Activated gamma-delta T cell treated with Interleukin-2 at 50 U/mL for 16 hours (primary cell): Measurements from ENCODE around the gene C2CD3.
"Not testable (repeated sequence)": the region's sequence is repeated elsewhere in the genome, so short reads cannot be mapped to it uniquely, and the experiment has no call there.

Source experiments
- DNase-seq: peaks from one replicate; pipeline ENCODE4 v3.0.0-alpha.2; 2020

Gene C2CD3

GRCh38 chr11:74162681-74163467, 7.9 kb downstream of the C2CD3 start:
- DNase-seq, result no peak

- DNase-seq, result no peak
Measured at GRCh38 chr11:74159642-74160041, 11.2 kb downstream of the C2CD3 start.

DNA sequence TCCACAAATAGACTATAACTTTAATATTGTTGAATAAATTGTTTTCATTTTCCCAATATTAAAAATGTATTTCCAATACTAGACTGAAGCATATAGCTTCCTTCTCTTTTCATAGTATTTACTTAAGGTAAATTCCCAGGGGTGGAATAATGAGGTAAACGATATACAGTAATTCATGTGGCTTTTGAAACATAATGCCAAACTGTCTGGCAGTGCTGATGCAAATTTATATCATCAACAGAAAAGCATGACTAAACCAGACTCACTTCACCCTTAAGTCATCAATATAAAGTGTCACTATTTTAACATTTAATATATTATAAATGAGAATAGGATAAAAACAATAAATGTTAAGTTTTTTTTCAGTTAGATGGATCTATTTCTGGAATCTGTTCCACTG, 13.6 kb downstream of the C2CD3 start:
- DNase-seq, result no peak

DNA sequence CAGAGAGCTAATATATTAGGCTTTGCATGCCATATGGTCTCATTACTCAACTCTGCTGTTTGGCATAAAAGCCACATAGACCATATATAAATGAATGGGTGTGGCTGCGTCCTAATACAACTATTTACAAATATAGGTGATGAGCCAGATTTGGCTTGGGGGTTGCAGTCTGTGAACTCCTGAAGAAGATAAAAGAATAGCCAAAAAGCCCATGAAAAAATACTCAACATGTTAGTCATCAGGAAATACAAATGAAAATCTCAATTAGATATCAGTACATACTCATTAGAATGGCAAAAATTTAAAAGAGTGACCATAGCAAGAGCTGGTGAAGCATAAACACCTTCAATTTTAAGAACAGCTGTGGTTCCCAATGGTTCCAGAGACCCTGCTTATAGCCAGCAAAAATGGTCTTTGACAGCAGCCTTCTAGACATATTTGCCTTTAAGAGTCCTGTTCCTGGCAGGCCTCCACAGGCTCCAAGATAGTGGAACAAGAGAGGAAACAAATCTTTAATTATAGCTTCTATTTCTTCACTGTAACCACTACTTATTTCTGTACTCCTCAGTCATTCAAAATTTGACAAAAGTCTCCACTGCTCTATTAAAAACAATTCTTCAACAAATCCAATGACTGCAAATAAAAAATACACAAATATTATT, 16.1 kb downstream of the C2CD3 start:
- no peak for DNase-seq

DNA sequence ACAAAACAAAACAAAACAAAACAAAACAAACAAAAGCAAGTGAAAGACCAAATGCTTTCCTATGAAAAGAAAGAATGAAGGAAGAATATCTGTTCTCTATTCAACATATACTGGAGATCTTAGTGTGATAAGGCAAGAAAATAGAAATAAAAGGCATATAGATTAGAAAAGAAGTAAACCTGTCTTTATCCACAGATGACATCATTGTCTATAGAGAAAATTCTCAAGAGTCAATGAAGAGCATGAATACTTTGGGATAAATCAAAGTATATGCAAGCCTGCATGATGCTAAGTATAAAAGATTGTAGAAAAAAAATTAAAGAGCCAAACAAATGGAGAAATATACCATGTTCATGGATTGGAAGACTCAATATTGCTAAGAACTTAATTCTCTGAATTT, 17.6 kb downstream of the C2CD3 start:
- no peak for DNase-seq

GRCh38 chr11:74147199-74147929, 23.4 kb downstream of the C2CD3 start:
- no peak for DNase-seq

DNA sequence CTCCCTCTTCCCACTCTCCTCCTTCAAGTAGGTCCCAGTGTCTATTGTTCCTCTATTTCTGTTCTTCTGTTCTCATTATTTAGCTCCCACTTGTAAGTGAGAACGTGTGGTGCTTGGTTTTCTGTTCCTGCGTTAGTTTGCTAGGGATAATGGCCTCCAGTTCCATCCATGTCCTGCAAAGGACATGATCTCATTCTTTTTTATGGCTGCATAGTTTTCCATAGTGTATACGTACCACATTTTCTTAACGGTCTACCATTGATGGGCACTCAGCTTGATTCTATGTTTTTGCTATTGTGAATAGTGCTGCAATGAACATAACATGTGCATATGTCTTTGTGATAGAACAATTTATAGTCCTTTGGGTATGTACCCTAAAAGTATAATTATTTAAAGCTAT, 26.2 kb downstream of the C2CD3 start:
- no peak for DNase-seq

- no peak for DNase-seq
Measured at GRCh38 chr11:74142624-74143023, 28.2 kb downstream of the C2CD3 start.

GRCh38 chr11:74141908-74142307, 28.9 kb downstream of the C2CD3 start:
- DNase-seq, result no peak

DNA sequence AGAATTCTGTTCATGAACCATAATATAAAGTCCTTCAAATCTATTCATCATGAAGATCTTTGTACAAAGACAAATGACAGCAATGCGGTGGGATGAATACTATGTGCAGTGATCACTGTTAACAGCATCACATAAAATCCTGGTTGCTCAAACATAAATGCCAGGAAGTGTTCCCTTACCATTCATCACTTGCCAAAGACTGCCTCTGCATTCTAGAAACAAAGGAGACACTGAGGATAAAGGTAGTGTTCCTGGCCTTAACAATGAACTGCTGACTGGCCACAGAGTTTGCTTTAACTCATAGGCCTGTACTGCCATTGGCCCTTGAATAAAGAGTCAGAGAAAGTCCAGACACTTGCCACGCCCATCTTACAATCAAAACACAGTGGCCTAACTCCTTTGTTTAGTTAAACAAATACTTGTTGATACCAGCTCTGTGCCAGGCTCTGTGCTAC, 29.5 kb downstream of the C2CD3 start:
- DNase-seq, result no peak

GRCh38 chr11:74139919-74140431, 30.8 kb downstream of the C2CD3 start:
- not testable (repeated sequence) for DNase-seq

DNA sequence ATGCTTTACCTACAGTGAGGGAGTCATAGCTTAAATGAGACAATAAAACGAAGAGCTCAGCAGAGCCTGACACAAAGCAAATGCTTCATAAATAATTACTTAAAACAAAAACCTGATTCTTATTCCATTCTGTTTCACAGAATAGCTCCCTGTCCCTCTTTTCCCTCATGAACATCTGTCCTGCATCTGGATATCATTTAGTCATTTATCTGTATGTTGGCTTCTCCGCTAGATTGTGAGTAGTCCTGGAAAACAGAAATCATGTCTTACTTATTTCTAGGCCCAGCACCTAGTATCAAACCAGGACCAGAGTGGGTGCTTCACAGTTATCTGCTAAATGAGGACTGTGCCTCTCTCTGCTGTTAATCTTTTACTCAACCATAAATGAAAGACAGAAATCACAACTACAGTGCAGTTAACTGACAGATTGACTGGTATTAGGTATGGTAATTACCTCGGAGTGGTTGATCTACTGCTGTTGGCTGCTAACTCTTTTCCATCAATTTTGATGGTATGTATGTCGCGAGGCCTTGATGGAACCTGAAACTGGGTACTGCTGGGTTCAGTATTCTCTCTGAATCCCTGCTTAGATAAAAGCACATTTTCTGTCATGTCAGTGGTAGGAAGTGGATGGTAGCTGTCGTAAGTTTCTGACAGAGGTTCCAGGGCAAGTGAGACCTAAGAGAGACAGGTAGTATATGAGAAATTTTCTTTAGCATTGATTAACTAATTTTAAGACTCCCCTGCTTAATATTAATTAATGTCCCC, 31.5 kb downstream of the C2CD3 start:
- DNase-seq, result no peak

DNA sequence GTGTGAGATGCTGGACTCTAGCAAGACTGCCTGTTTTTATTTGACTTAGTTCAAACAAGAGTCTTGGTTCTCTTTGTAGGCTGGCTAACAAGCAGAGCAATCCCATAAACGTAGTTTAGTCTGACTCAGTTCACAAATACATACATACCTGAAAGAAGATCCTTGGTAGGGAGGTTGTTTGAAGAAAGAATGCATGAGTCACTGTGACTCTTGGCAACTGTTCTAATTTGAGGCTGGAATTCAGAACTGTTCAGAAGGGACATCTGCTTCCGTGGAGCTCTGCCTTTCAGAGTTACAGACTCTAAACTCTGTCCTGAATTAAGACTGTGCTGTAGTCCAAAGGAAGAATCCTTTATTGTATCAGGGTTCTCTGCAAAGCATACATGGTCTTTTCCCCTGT, 32.2 kb downstream of the C2CD3 start:
- DNase-seq, result no peak

DNA sequence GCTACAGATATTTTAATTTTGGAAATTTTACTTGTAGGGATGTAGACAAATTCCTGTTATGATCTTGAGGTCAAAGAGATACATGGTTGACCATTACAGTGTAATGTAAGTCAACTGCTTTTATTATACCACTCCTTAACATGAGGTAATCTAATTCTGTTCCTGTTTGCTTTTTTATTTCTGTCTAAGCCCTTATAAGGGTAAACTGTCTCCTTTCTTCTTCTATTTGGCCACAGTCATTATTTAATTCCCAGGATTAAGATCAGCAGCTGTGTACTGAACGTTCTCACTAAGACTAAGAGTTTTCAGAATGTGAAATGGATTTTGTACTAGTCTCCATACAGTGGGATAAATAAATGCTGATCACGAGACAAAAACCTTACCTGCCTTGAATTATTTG, 32.8 kb downstream of the C2CD3 start:
- no peak for DNase-seq

GRCh38 chr11:74135127-74135840, 35.5 kb downstream of the C2CD3 start:
- DNase-seq, result no peak

DNA sequence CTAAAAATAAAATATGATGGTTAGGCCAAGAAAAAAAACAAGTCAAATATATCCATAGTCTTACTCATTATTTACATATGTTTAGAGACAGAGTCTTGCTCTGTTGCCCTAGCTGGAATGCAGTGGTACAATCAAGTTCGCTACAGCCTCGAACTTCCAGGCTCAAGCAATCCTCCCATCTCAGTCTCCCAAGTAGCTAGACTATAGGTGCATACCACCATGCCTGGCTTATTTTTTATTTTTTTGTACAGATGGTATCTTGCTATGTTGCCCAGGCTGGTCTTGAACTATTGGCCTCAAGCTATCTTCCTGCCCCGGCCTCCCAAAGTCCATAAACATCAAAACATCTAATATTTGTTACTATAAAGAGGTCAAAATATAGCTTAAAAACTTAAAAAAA, 36.1 kb downstream of the C2CD3 start:
- no peak for DNase-seq

DNA sequence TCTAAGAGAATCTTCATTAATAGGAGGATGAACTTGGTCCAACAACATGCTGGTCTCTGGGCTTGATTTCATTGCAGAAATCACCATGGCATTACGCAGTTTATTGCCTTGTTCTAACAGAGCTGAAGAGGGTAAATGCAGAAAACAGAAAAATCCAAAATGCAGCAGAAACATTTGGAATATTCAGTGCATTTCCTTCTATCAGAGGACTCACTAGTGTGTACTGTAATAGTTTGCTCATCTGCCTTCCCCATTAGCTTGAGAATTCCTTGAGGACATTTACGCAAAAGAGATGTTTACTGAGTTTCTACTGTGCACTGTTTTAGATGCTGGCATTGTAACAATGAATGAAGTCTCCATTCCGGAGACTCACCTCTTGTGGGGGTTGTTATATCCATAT, 37.4 kb downstream of the C2CD3 start:
- no peak for DNase-seq

DNA sequence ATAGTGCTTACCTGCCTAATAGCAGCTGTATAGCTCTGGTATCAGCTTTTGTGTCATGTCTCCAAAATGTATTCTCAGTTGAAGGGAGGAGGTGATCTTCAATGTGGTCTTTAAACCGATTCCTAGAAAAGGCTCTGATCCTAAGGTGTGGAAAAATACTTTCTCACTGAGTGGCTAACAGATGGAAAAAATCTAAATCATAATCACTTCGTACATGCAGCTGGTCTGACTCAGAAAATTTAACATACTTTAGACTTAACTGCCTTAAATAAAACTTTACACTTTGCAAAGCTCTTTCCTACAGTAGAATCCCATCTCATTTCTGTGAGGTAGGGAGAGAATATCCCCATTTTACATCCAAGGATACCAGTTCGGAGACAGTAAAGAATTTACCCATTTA, 38.0 kb downstream of the C2CD3 start:
- no peak for DNase-seq

DNA sequence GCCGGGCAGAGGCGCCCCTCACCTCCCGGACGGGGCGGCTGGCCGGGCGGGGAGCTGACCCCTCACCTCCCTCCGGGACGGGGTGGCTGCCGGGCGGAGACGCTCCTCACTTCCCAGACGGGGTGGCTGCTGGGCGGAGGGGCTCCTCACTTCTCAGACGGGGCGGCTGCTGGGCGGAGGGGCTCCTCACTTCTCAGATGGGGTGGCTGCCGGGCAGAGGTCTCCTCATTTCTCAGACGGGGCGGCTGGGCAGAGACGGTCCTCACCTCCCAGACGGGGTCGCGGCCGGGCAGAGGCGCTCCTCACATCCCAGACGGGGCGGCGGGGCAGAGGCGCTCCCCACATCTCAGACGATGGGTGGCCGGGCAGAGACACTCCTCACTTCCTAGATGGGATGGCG, 41.7 kb downstream of the C2CD3 start:
- not testable (repeated sequence) for DNase-seq

- DNase-seq, result no peak
Measured at GRCh38 chr11:74123008-74123448, 47.8 kb downstream of the C2CD3 start.

DNA sequence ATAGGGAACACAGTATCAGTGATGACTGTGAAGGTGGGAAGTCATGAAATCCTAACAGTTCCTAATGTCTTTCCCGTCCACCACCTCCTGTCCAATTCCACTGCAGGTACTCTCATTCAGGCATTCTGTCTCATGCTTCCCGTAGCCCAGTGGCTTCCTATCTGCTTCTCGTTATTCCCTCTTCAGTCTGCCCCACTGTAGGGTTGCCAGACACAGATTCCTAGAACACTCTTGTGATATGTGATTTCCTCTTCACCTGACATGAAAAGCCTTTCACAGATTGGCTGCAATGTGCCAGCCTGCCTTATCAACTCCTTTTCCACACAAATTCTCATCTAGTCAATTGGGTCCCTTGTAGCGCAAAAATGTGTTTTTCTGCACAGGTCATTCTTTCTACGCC, 49.0 kb downstream of the C2CD3 start:
- DNase-seq, result no peak
